Liver (tissue), 9 donors: ENCODE measurements around the gene PTPN14. TPM values are rescaled to one million over a fixed set of nuclear protein-coding genes. Genes with fewer than 3 reads are reported as not detected.

Source experiments
- DNase-seq: peaks from one replicate; pipeline ENCODE4 v3.0.0-alpha.2; 2017; ENCODE audit warnings: low spot score
- H3K27ac ChIP-seq, 2 donors: one replicate each; pipeline ENCODE4 v1.7.0; 2013; ENCODE audit warnings: inconsistent platforms in 2 of 2, low read length in 2 of 2, control low read depth in 1 of 2, low read depth in 1 of 2, mild to moderate bottlenecking in 1 of 2
- H3K27me3 ChIP-seq, 4 donors: one replicate each; pipeline versions ENCODE4 v1.6.1 to v1.7.0; 2013; ENCODE audit warnings: low read length in 3 of 4, inconsistent platforms in 1 of 4, mild to moderate bottlenecking in 1 of 4, moderate library complexity in 1 of 4; ENCODE audit not compliant: control insufficient read depth in 4 of 4, insufficient read depth in 4 of 4
- H3K36me3 ChIP-seq, 4 donors: one replicate each; pipeline versions ENCODE4 v1.6.1 to v1.7.0; 2013; ENCODE audit warnings: low read length in 3 of 4, mild to moderate bottlenecking in 3 of 4, low read depth in 1 of 4, moderate library complexity in 1 of 4; ENCODE audit not compliant: control insufficient read depth in 4 of 4, insufficient read depth in 3 of 4
- H3K4me1 ChIP-seq, 4 donors: one replicate each; pipeline versions ENCODE4 v1.6.1 to v1.7.0; 2013; ENCODE audit warnings: low read length in 3 of 4, mild to moderate bottlenecking in 3 of 4, moderate library complexity in 1 of 4; ENCODE audit not compliant: control insufficient read depth in 4 of 4, insufficient read depth in 4 of 4
- H3K4me3 ChIP-seq, 3 donors: one replicate each; pipeline versions ENCODE4 v1.6.1 to v1.7.0; 2013; ENCODE audit warnings: low read length in 3 of 3, control low read depth in 1 of 3, low read depth in 1 of 3, mild to moderate bottlenecking in 1 of 3
- H3K9ac ChIP-seq, 2 donors: one replicate each; pipeline ENCODE4 v1.7.0; 2013; ENCODE audit warnings: low read length in 2 of 2, mild to moderate bottlenecking in 2 of 2, moderate library complexity in 2 of 2, control low read depth in 1 of 2, low read depth in 1 of 2
- H3K9me3 ChIP-seq, 4 donors: one replicate each; pipeline versions ENCODE4 v1.6.1 to v1.7.0; 2013; ENCODE audit warnings: low read length in 3 of 4; ENCODE audit not compliant: control insufficient read depth in 4 of 4
- ATF3 ChIP-seq: IDR thresholded peaks from 2 replicates; pipeline ENCODE4 v1.6.1; 2016; ENCODE audit warnings: antibody characterized with exemption
- CTCF ChIP-seq: fragments of 150-350 bp; IDR thresholded peaks from 2 replicates; pipeline ENCODE4 v1.5.1; 2017; ENCODE audit warnings: improper control_type of control experiment, low read depth, low read length; ENCODE audit not compliant: missing input control
- EGR1 ChIP-seq, 2 donors: IDR thresholded peaks; 2 replicates each; pipeline ENCODE4 v1.6.1; 2016 to 2018; ENCODE audit warnings: antibody characterized with exemption in 2 of 2, low read depth in 2 of 2
- FOXA1 ChIP-seq: IDR thresholded peaks from 2 replicates; pipeline ENCODE4 v1.6.1; 2016; ENCODE audit warnings: antibody characterized with exemption
- FOXA2 ChIP-seq: IDR thresholded peaks from 2 replicates; pipeline ENCODE4 v1.6.1; 2016; ENCODE audit warnings: antibody characterized with exemption
- GABPA ChIP-seq, 2 donors: IDR thresholded peaks in 1 of 2; conservative IDR thresholded peaks in 1 of 2; 2 replicates each; pipeline ENCODE4 v1.6.1; 2016; ENCODE audit warnings: antibody characterized with exemption in 2 of 2, mild to moderate bottlenecking in 1 of 2, moderate library complexity in 1 of 2
- HNF4A ChIP-seq, 2 donors: conservative IDR thresholded peaks; 2 replicates each; pipeline ENCODE4 v1.6.1; 2016; ENCODE audit warnings: antibody characterized with exemption in 2 of 2, mild to moderate bottlenecking in 2 of 2
- HNF4G ChIP-seq: IDR thresholded peaks from 2 replicates; pipeline ENCODE4 v1.6.1; 2016; ENCODE audit warnings: antibody characterized with exemption
- JUND ChIP-seq, 2 donors: IDR thresholded peaks; 2 replicates each; pipeline ENCODE4 v1.6.1; 2016; ENCODE audit warnings: antibody characterized with exemption in 2 of 2
- NR2F2 ChIP-seq: IDR thresholded peaks from 2 replicates; pipeline ENCODE4 v1.6.1; 2016; ENCODE audit warnings: antibody characterized with exemption
- RAD21 ChIP-seq, 2 donors: IDR thresholded peaks; 2 replicates each; pipeline ENCODE4 v1.6.1; 2016; ENCODE audit warnings: antibody characterized with exemption in 2 of 2, mild to moderate bottlenecking in 2 of 2
- REST ChIP-seq: IDR thresholded peaks from 2 replicates; pipeline ENCODE4 v1.6.1; 2016; ENCODE audit warnings: antibody characterized with exemption, mild to moderate bottlenecking
- RXRA ChIP-seq, 2 donors: IDR thresholded peaks; 2 replicates each; pipeline ENCODE4 v1.6.1; 2017 to 2018; ENCODE audit warnings: antibody characterized with exemption in 2 of 2, mild to moderate bottlenecking in 1 of 2
- SP1 ChIP-seq: IDR thresholded peaks from 2 replicates; pipeline ENCODE4 v1.6.1; 2018; ENCODE audit warnings: antibody characterized with exemption, mild to moderate bottlenecking
- TAF1 ChIP-seq: conservative IDR thresholded peaks from 2 replicates; pipeline ENCODE4 v1.6.1; 2016; ENCODE audit warnings: antibody characterized with exemption, mild to moderate bottlenecking
- YY1 ChIP-seq: IDR thresholded peaks from 2 replicates; pipeline ENCODE4 v1.6.1; 2016; ENCODE audit warnings: antibody characterized with exemption, mild to moderate bottlenecking
- WGBS: extraction: QIAGEN DNeasy Blood & Tissue Kit; methylation state at CpG from one replicate; pipeline ENCODE4 v1.1.7; 2013; 5-methylcytosine and 5-hydroxymethylcytosine counted together
- polyA plus RNA-seq, 2 donors: library from polyadenylated mRNA; stranded (reverse) in 1 of 2; unstranded in 1 of 2; fragments of 200-250 nt in 1 of 2; fragments of >200 nt in 1 of 2; fragmentation: Nextera tagmentation in 1 of 2; extraction: Ambion mirVana in 1 of 2; gene quantifications; one replicate each; pipeline versions ENCODE4 v1.2.1 to v1.2.3, GENCODE V29; 2013 to 2015
- total RNA-seq, 2 donors: library from RNA; depleted of rRNA; stranded (reverse); fragments of >200 nt; gene quantifications; one replicate each; pipeline ENCODE4 v1.2.3, GENCODE V29; 2014
- TF ChIP-seq, protein P1 (sequence below): IDR thresholded peaks from 2 replicates; pipeline ENCODE4 v1.6.1; 2016; ENCODE audit warnings: antibody characterized with exemption
- TF ChIP-seq, protein P2 (sequence below): IDR thresholded peaks from 2 replicates; pipeline ENCODE4 v1.6.1; 2016; ENCODE audit warnings: antibody characterized with exemption
- donor health status: healthy.
- donor health status: healthy.
- donor health status: healthy.
- donor health status: healthy.
- donor health status: healthy.

Gene PTPN14
- total and polyA plus RNA-seq, 4 donors = 0.54 to 3.2 (median 1.5) TPM

GRCh38 chr1:214513394-214513793, 38.0 kb downstream of the PTPN14 start:
- WGBS = 85% methylated on average over 5 of the region's 5 CpGs
- H3K4me1 ChIP-seq = no peaks in the 10 kb centered on the region

More at GRCh38 chr1:214513394-214513793, 38.0 kb downstream of the PTPN14 start:
- Histone ChIP-seq H3K36me3 (no peaks in the 10 kb centered on the region), H3K27ac (no peak overlapping the region), H3K9ac (no peak overlapping the region), H3K4me3 (no peak overlapping the region), H3K9me3 (no peaks in the 10 kb centered on the region), H3K27me3 (no peaks in the 10 kb centered on the region)
- DNase-seq = no peak
- TF ChIP-seq, protein P1, sequence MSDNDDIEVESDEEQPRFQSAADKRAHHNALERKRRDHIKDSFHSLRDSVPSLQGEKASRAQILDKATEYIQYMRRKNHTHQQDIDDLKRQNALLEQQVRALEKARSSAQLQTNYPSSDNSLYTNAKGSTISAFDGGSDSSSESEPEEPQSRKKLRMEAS = no peak
- no peak for TF ChIP-seq JUND (IDR thresholded peaks at IDR 0.05)
- TF ChIP-seq TAF1 = no peak
- TF ChIP-seq EGR1 (IDR thresholded peaks at IDR 0.05; ENCODE audit: low read depth in 2 of 2) = no peak
- TF ChIP-seq ATF3 = no peak
- no peak for TF ChIP-seq GABPA (IDR thresholded peaks at IDR 0.05 in 1 of 2, conservative IDR thresholded peaks at IDR 0.05 in 1 of 2)
- no peak for TF ChIP-seq NR2F2
- no peak for TF ChIP-seq HNF4A (conservative IDR thresholded peaks at IDR 0.05)
- TF ChIP-seq RAD21 (IDR thresholded peaks at IDR 0.05) = no peak
- no peak for TF ChIP-seq FOXA2
- TF ChIP-seq YY1 = no peak
- no peak for TF ChIP-seq CTCF
- TF ChIP-seq, protein P2, sequence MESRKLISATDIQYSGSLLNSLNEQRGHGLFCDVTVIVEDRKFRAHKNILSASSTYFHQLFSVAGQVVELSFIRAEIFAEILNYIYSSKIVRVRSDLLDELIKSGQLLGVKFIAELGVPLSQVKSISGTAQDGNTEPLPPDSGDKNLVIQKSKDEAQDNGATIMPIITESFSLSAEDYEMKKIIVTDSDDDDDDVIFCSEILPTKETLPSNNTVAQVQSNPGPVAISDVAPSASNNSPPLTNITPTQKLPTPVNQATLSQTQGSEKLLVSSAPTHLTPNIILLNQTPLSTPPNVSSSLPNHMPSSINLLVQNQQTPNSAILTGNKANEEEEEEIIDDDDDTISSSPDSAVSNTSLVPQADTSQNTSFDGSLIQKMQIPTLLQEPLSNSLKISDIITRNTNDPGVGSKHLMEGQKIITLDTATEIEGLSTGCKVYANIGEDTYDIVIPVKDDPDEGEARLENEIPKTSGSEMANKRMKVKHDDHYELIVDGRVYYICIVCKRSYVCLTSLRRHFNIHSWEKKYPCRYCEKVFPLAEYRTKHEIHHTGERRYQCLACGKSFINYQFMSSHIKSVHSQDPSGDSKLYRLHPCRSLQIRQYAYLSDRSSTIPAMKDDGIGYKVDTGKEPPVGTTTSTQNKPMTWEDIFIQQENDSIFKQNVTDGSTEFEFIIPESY = no peak
- no peak for TF ChIP-seq FOXA1
- no peak for TF ChIP-seq RXRA (IDR thresholded peaks at IDR 0.05)
- no peak for TF ChIP-seq REST
- no peak for TF ChIP-seq SP1
- TF ChIP-seq HNF4G = no peak
